HG03460 (cell line): ENCODE results near the gene ARHGDIG.

Experiments used
- ATAC-seq: cut with Tn5 transposase; IDR thresholded peaks from one replicate; pipeline ENCODE4 v1.9.1; 2021; ENCODE audit not compliant: unreplicated experiment

ARHGDIG gene

GRCh38 chr16:279531-279930 lies 860 bp upstream of the ARHGDIG start:
- no peak for ATAC-seq

- no peak for ATAC-seq
Observed at GRCh38 chr16:280005-280460, 358 bp upstream of the ARHGDIG start.

DNA sequence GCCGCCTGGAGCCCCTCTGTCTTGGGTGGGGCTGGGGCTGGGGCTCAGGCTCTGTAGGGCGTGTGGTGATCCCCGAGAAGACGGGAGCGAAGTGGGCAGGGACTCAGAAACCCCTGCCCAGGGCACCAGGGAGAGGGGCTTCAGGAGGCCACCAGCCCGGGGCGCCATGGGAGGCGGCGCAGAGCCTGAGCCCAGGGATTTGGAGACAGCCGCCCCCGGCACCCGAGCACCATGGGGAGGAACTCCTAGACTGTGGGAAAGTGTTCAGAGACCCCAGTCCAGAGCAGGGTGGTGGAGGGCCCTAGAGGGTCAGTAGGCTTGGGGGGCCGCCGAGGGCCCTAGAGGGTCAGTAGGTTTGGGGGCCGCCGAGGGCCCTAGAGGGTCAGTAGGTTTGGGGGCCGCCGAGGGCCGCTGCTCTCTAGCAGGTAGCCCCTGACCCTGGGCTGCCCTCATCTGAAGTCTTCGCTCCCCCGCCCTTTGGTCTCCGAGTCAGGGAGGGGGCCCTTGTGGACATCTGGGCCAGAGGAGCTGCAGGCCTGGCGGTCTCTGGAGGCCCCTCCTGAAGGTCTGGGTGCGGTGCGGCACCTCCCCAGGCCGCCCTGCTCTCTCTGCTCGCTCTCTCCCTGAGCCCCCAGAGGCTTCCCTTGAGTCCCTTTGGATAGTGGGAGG lies 734 bp downstream of the ARHGDIG start:
- ATAC-seq, result no peak

DNA sequence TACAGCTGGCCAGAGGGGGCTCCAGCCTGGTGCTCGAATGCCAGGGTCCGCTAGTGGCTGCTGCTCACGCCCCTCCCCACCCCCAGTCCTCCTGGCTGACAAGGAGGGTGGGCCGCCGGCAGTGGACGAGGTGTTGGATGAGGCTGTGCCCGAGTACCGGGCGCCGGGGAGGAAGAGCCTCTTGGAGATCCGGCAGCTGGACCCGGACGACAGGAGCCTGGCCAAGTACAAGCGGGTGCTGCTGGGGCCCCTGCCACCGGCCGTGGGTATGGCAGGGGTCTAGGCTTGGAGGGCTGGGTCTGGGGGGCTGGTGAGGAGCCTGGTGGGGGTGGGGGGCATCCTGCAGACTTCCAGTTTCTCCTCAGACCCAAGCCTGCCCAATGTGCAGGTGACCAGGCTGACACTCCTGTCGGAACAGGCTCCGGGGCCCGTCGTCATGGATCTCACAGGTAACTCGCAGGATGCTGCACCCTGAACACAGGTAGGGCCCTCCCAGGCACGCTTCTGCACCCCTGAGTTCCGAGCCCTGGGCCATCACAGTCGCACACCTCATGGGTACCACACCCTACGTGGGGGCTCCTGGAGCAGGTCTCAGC lies 1.4 kb downstream of the ARHGDIG start:
- ATAC-seq, result no peak

DNA sequence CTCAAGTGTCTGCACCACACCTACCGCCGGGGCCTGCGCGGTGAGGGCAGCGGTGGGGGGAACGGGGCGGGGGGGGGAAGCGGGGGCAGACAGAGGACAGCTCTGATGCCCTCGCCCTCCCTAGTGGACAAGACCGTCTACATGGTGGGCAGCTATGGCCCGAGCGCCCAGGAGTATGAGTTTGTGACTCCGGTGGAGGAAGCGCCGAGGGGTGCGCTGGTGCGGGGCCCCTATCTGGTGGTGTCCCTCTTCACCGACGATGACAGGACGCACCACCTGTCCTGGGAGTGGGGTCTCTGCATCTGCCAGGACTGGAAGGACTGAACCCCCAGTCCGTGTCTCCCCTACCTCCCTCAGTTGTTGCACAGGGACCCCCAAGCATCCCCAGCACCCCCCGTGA lies 2.1 kb downstream of the ARHGDIG start:
- no peak for ATAC-seq

DNA sequence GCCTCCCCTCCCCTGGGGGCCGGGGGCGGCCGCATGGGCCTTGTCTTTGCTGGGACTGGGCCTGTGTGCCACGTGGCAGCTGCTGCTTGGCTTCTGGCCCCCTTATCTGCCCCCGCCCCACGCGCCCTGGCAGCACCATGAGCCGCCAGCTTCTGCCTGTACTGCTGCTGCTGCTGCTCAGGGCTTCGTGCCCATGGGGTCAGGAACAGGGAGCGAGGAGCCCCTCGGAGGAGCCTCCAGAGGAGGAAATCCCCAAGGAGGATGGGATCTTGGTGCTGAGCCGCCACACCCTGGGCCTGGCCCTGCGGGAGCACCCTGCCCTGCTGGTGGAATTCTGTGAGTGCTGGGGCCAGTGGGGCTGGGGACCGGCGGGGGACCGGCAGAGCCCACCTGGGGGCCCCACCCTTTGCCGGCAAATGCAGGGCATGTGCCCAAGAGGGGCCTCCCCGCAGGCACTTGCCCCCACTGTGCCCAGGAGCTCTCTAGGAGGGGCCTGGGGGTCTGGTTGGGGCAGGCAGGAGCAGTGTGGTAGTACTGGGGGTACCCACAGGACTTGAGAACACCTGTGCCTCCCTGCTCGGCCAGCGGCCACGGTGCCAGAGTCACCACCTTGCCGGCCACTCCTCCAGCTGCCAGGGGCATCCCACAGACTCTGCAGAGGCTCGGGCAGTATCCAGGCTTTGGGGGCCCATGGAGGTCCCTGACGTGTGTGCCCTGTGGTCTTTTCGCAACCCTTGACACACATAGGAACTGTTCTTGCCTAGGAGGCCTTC lies 2.8 kb downstream of the ARHGDIG start, which contains the start of gene PDIA2:
TSS of gene PDIA2 (plus strand) at position 132 of the 773 bp plus-strand sequence. CDS start at position 138, 6 bp downstream.
- no peak for ATAC-seq

GRCh38 chr16:284204-285120 lies 4.1 kb downstream of the ARHGDIG start:
- no peak for ATAC-seq

GRCh38 chr16:285146-286055 lies 5.0 kb downstream of the ARHGDIG start:
- no peak for ATAC-seq

DNA sequence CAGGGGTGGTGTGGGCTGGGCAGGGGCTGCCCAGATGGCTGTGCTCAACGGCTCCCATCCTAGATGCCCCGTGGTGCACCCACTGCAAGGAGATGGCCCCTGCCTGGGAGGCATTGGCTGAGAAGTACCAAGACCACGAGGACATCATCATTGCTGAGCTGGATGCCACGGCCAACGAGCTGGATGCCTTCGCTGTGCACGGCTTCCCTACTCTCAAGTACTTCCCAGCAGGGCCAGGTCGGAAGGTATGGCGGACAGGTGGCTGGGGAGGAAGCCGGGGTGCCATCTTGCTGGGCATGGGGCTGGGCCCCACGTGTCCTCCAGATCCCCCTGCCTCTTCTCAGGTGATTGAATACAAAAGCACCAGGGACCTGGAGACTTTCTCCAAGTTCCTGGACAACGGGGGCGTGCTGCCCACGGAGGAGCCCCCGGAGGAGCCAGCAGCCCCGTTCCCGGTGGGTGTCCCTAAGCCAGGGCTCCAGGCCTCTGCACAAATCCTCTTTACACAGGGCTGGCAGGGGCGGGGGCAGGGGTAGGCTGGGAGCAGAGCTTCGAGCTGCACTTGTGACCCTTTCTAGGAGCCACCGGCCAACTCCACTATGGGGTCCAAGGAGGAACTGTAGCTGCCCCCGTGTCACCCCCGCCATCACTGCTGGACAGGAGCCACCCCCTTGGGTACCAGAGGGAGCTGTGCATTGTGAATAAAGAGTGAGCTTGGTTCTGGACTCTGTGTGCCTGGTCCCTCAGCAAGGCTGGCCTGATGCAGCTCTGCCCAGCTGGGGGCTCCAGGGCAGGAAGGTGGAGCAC lies 6.3 kb downstream of the ARHGDIG start:
- no peak for ATAC-seq

DNA sequence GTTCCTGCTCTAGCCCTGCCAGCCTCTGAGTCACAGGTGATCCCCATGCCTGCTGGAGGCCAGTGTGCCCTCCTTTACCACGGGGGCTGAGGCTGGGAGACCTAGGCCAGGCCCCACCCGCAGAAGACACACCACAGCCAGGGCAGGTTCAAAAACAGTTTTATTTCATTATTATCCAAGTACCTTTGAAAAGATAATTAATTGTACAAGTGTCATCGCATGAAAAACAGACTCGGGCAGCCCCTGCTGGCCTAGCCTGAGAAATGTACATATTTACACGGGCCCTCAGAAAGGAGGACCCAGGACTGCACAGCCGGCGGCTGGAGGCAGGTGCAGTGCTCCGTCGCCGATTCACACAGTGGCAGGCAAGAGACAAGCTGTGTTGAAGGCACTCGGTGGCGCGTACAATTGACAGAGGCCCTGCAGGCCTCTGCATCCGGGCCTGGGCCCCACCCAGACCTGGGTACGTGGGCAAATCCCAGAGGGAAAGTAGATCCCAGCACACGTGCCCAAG lies 7.0 kb downstream of the ARHGDIG start:
- ATAC-seq, result no peak

- ATAC-seq, result no peak
Observed at GRCh38 chr16:287981-288920, 7.9 kb downstream of the ARHGDIG start.

- no peak for ATAC-seq
Observed at GRCh38 chr16:289395-289997, 9.1 kb downstream of the ARHGDIG start.

- no peak for ATAC-seq
Observed at GRCh38 chr16:290015-290680, 9.8 kb downstream of the ARHGDIG start.

DNA sequence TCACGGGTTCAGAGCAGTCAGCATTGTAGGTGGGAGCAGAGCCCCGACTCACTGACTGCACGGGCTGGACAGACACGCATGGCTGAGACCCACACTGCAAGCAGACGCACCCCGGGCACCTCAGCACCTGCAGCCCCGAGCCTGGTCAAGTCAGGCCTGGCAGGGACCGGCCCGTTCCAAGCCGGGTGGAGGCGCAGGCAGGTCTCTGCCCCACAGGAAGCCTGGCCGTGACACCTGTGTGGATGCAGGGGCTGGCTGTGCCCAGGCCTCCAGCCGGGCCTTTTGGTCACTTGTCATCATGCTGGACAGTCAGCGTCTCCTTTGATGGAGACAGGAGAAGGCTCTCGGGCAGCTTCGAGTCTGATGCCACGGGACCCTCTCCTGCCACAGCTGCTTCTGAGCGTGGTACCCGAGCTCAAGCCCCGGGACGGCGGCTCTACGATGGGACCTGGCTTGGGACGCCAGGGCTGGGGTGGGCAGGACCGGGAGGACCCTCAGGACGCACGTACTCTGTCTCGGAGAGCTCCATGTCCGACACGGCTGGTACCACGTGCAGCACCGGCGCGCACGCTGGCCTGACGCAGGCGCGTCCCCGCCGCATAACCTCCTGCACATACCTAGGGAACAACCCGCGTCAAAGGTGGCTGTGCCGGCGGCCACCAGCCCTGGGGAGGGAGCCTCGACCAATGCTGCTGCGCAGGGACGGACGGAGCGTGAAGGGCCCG lies 10.5 kb downstream of the ARHGDIG start:
- no peak for ATAC-seq

- ATAC-seq, result no peak
Observed at GRCh38 chr16:291539-291938, 11.1 kb downstream of the ARHGDIG start.
